GM12875 (cell line): ENCODE results near the gene UST.

Source experiments
- H3K4me3 ChIP-seq: one replicate; pipeline ENCODE4 v1.5.1; 2011; ENCODE audit warnings: low read depth, low read length, control low read depth
- TF ChIP-seq, protein P1 (sequence below): IDR thresholded peaks from 2 replicates; pipeline ENCODE4 v1.5.1; 2011; ENCODE audit warnings: low read depth, mild to moderate bottlenecking, control low read depth, inconsistent platforms, low read length, moderate library complexity, borderline replicate concordance; ENCODE audit not compliant: insufficient read depth

UST gene

DNA sequence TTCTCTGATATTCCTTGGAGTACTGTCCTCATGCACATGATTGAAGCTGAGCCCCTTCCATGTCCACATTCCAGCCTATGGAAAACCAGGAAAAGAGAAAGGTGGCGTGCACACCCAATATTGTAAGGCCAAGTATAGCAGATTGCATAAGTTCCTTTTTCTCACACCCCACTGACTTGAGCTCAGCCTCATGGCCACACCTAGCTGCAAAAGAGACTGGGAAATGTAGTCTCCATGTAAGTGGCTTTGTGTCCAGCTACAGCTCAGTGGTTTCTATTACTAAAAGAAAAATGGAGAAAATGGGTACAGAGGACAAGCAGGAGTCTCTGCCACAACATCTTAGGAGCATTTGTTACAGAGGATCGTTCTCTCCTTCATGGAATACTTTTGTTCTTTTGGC lies 10.8 kb upstream of the UST start:
- H3K4me3 ChIP-seq, result no peak overlapping the region
- TF ChIP-seq, protein P1, sequence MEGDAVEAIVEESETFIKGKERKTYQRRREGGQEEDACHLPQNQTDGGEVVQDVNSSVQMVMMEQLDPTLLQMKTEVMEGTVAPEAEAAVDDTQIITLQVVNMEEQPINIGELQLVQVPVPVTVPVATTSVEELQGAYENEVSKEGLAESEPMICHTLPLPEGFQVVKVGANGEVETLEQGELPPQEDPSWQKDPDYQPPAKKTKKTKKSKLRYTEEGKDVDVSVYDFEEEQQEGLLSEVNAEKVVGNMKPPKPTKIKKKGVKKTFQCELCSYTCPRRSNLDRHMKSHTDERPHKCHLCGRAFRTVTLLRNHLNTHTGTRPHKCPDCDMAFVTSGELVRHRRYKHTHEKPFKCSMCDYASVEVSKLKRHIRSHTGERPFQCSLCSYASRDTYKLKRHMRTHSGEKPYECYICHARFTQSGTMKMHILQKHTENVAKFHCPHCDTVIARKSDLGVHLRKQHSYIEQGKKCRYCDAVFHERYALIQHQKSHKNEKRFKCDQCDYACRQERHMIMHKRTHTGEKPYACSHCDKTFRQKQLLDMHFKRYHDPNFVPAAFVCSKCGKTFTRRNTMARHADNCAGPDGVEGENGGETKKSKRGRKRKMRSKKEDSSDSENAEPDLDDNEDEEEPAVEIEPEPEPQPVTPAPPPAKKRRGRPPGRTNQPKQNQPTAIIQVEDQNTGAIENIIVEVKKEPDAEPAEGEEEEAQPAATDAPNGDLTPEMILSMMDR, result no peak

DNA sequence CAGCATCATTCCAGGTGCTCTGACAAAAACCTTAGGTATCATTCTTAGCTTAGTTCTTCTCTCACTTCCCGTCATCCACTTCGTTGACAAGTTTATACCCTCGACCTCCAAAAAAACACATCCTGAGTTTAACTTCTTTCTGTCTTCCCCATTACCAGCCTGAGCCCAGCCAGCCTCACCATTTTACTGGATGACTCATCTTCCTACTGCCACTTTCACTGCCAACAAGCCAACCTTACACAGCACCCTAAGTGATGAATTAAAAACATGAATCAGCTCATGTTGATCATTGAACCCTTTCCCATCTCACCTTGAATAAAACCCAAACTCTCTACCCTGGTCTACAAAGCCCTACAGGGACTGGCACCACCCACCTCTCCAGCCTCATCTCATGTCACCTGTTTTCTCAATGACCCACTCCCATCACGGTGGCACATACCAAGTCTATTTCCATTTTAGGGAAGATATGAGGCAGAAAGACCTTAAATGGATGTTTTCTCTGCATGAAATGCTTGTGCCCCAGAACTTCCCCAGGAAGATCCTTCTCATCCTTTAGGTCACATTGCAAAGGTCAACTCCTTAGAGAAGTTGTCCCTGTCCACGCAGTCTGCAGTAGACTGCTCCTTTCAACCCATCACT lies 9.9 kb upstream of the UST start:
- TF ChIP-seq, protein P1, result no peak
- H3K4me3 ChIP-seq, result no peak overlapping the region

DNA sequence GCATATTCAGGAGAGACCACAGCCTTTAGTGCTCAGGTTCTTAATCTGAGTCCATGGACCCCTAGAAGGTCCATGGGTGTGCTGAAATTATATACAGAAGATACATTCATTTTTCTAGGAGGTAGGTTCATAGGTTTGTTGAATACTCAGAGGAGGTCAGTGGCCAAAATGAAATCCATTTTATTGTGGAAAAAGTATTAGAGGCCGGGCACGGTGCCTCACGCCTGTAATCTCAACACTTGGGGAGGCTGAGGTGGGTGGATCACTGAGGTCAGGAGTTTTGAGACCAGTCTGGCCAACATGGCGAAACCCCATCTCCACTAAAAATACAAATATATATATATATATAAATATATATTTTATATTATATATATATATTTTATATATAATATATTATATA lies 9.0 kb upstream of the UST start:
- TF ChIP-seq, protein P1, result no peak

DNA sequence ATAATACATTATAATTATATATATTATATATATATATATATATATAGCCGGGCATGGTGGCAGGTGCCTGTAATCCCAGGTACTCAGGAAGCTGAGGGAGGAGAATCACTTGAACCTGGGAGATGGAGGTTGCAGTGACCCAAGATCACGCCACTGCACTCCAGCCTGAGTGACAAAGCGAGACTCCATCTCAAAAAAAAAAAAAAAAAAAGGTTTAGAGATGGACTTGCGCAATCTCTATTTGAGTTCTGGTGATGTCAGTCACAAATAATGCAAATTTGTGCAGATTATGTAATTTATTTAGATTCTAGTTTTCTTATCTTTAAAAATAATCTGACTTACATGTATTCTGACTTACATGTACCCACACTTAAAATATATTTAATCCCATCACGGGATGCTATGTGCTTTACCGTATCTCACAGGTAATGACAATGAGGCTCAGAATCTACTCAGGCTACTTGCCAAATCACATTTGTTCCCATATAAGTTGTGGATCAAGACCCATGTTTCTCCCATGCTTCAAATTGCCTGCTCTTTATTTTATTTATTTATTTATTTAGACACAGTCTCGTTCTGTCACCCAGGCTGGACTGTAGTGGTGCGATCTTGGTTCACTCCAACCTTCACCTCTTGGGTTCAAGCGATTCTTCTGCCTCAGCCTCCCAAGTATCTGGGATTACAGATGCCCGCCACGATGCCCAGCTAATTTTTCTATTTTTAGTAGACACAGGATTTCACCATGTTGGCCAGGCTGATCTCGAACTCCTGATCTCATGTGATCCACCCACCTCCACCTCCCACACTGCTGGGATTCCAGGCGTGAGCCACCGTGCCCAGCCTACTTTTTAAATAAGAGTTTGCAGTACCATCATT lies 7.6 kb upstream of the UST start:
- H3K4me3 ChIP-seq, result no peak overlapping the region
- TF ChIP-seq, protein P1, result no peak

More for the DNA sequence above, 9.0 kb upstream of the UST start:
- no peak overlapping the region for H3K4me3 ChIP-seq

DNA sequence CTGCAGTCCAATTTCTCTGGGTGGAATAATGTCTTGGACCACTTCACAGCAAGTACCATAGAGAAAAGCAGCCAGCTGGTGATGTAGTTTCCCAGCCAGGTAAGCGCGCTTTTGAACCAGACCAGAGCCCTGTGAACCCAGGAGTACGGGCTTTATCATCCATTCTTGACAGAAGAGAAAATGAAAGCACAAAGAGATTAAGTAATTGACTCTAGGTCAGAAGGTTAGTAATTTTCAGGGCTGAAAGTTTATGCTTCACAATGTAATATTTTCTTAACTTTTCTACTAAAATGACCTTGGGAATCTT lies 7.1 kb upstream of the UST start:
- TF ChIP-seq, protein P1, result no peak
- no peak overlapping the region for H3K4me3 ChIP-seq

DNA sequence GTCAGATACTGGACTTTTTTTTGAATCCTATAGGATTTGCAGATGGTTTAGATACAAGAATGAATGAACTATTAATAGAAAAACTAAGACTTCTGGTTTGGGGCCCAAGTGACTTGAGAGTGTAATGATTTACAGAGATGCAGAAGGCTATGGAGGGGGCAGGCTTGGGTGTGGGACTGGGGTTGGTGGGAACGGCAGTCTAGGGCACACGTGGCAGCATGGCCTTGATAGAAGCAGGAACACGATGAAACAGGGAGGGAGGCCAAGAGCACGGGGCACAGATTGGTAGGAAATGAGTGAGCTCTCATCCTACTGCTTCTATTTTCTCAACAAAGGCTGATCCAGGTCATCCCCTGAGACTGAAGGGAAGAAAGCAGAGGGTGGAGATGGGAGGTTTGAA lies 3.4 kb upstream of the UST start:
- TF ChIP-seq, protein P1, result no peak
- no peak overlapping the region for H3K4me3 ChIP-seq

DNA sequence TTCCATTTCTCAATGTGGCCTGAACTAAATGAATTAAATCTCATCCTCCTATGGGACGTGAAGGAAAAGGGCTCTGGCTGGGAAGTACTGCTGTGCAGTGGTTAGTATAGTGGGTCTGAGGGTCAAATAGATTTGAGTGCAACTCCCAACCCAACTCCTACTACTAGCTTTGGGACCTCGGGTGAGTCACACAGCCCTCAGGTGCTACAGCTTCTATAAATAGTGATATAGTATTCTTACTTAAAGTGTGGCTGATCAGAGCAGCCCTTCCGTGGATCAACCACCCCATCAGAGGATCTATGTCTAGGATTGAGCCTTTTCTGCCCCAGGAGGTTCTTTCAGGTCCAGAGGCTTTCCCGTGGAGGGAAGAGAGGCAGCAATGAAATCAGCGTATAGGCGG lies 904 bp upstream of the UST start:
- H3K4me3 ChIP-seq, result no peak overlapping the region
- TF ChIP-seq, protein P1, result no peak
